Subcutaneous adipose tissue (tissue), 4 donors: Measurements from ENCODE around the gene SLC31A2. TPM values are rescaled to one million over a fixed set of nuclear protein-coding genes. Genes with fewer than 3 reads are reported as not detected.

Experiments
- CTCF ChIP-seq: fragments of 450-650 bp; IDR thresholded peaks from one replicate; pipeline ENCODE4 v1.5.1; 2016; ENCODE audit warnings: low read depth, mild to moderate bottlenecking, control low read depth, antibody characterized with exemption, moderate library complexity
- total RNA-seq, 4 donors: library from RNA; depleted of rRNA; stranded (reverse); fragments of >200 nt; gene quantifications; one replicate each; pipeline ENCODE4 v1.1.0, GENCODE V29; 2016

Gene SLC31A2
- total RNA-seq, 4 donors from 2014 or later: 42.0 to 144 (median 87.3) TPM

GRCh38 chr9:113185271-113185670 lies 34.5 kb downstream of the SLC31A2 start:
- TF ChIP-seq CTCF: no peak

GRCh38 chr9:113186137-113186755 lies 35.4 kb downstream of the SLC31A2 start:
- no peak for TF ChIP-seq CTCF

- no peak for TF ChIP-seq CTCF
Measured at GRCh38 chr9:113187929-113188595, 37.3 kb downstream of the SLC31A2 start.

GRCh38 chr9:113192455-113192854 lies 41.6 kb downstream of the SLC31A2 start:
- no peak for TF ChIP-seq CTCF

GRCh38 chr9:113199683-113200329 lies 49.0 kb downstream of the SLC31A2 start:
- TF ChIP-seq CTCF: no peak

GRCh38 chr9:113205432-113205831 lies 54.6 kb downstream of the SLC31A2 start:
- TF ChIP-seq CTCF: no peak

GRCh38 chr9:113205861-113206260 lies 55.1 kb downstream of the SLC31A2 start:
- no peak for TF ChIP-seq CTCF
